Cardiac muscle cell (in vitro differentiated cells and primary cell): ENCODE results near the gene VAV1. TPM values are rescaled to one million over a fixed set of nuclear protein-coding genes. Genes with fewer than 3 reads are reported as not detected.

Experiments
- DNase-seq, 2 donors: peaks; one replicate each; pipeline versions ENCODE4 v3.0.0 to v3.0.0-alpha.2; 2010 to 2017; ENCODE audit warnings: low read depth in 1 of 2, low spot score in 1 of 2
- H3K27ac ChIP-seq: fragments of 200-600 bp; sonication (generic); 2 replicates; pipeline ENCODE4 v1.5.1; 2016
- H3K27me3 ChIP-seq: fragments of 200-600 bp; sonication (generic); 2 replicates; pipeline ENCODE4 v1.6.0; 2016; ENCODE audit warnings: control low read depth
- H3K36me3 ChIP-seq: fragments of 200-600 bp; sonication (generic); 2 replicates; pipeline ENCODE4 v1.5.1; 2016; ENCODE audit warnings: control low read depth
- H3K4me1 ChIP-seq: fragments of 200-600 bp; sonication (generic); 2 replicates; pipeline ENCODE4 v1.8.1; 2017; ENCODE audit warnings: low read depth, mild to moderate bottlenecking, mixed run types
- H3K4me3 ChIP-seq: fragments of 200-600 bp; sonication (generic); 2 replicates; pipeline ENCODE4 v1.5.1; 2016; ENCODE audit warnings: mild to moderate bottlenecking
- H3K9me3 ChIP-seq: fragments of 200-600 bp; sonication (generic); 2 replicates; pipeline ENCODE4 v1.5.1; 2017; ENCODE audit warnings: low read depth, mild to moderate bottlenecking, control low read depth
- polyA plus RNA-seq: library from polyadenylated mRNA; unstranded; fragments of >200 nt; fragmentation: Nextera tagmentation; extraction: Ambion mirVana; gene quantifications from 2 replicates; pipeline ENCODE4 v1.2.1, GENCODE V29; 2016
- total RNA-seq: library from RNA; depleted of rRNA; stranded (reverse); fragments of >200 nt; gene quantifications from 2 replicates; pipeline ENCODE4 v1.2.3, GENCODE V29; 2016
- TF ChIP-seq, protein P1 (sequence below): IDR thresholded peaks from 2 replicates; pipeline ENCODE4 v1.5.1; 2012; ENCODE audit warnings: low read depth, mild to moderate bottlenecking, low read length

Gene VAV1
- total and polyA plus RNA-seq, 2 experiments from 2014 or later = not detected

DNA sequence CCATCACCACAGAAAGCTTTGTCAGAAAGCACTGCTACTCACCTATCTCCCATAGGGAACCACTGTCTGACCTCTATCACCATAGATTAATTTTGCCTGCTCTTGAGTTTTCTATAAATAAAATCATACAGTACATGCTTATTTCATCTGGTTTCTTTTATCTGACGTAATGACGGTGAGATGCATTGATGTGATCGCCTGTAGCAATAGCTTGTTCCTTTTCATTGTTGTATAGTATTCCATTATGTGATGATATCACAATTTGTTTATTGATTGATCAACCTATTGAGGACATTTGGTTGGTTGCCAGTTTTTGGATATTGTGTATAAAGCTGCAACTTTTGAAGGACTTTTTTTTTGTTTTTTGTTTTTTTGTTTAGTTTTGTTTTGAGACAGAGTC is 63.0 kb downstream of the VAV1 start:
- no peaks in the 10 kb centered on the region for H3K36me3 ChIP-seq
- TF ChIP-seq, protein P1, sequence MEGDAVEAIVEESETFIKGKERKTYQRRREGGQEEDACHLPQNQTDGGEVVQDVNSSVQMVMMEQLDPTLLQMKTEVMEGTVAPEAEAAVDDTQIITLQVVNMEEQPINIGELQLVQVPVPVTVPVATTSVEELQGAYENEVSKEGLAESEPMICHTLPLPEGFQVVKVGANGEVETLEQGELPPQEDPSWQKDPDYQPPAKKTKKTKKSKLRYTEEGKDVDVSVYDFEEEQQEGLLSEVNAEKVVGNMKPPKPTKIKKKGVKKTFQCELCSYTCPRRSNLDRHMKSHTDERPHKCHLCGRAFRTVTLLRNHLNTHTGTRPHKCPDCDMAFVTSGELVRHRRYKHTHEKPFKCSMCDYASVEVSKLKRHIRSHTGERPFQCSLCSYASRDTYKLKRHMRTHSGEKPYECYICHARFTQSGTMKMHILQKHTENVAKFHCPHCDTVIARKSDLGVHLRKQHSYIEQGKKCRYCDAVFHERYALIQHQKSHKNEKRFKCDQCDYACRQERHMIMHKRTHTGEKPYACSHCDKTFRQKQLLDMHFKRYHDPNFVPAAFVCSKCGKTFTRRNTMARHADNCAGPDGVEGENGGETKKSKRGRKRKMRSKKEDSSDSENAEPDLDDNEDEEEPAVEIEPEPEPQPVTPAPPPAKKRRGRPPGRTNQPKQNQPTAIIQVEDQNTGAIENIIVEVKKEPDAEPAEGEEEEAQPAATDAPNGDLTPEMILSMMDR = no peak
- no peaks in the 10 kb centered on the region for H3K4me1 ChIP-seq
- no peaks in the 10 kb centered on the region for H3K27me3 ChIP-seq
- DNase-seq = no peak
- no peak overlapping the region for H3K27ac ChIP-seq
- H3K4me3 ChIP-seq = no peak overlapping the region
- no peaks in the 10 kb centered on the region for H3K9me3 ChIP-seq

DNA sequence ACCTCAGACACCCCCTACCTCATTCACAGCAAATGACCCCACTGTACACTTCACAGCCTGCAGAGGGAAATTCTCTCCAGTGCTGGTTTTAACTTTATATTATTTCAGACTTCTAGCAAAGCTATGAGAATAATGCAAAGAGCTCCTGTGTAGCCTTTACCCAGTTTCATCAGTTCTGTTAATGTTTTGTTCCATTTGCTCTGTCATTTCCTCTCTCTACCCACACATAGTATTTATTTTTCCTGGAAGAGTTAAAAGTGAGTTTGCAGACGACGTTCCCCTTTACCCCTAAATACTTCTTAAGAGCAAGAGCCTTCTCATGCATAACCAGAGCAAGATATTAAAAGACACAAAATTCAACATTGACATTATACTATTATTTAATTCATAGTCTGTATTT is 65.0 kb downstream of the VAV1 start:
- no peak for DNase-seq
- Histone ChIP-seq H3K27me3 (no peaks in the 10 kb centered on the region), H3K4me3 (no peak overlapping the region), H3K36me3 (no peaks in the 10 kb centered on the region), H3K27ac (no peak overlapping the region), H3K4me1 (no peaks in the 10 kb centered on the region), H3K9me3 (no peaks in the 10 kb centered on the region)
- TF ChIP-seq, protein P1 = no peak

DNA sequence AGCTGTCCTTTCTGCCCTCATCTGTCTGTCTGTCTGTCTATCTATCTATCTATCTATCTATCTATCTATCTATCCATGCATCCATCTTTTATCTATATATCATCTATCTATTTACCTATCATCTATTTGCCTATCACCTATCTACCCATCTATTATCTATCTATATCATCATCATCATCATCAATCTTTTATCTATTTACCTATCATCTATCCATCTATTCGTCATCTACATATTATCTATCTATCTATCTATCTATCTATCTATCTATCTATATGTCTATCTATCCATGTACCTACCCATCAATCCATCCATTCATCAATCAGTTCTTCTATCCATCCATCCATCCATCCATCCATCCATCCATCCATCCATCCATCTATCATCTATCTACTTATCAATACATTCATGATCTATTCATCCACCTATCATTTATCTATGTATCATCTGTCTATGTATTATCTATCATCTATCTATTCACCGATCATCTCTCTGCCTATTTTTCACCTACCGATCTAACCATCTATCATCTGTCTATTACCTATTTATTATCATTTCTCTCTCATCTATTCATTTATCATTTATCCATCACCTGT is 65.7 kb downstream of the VAV1 start:
- Histone ChIP-seq H3K9me3 (no peaks in the 10 kb centered on the region), H3K4me3 (no peak overlapping the region), H3K36me3 (no peaks in the 10 kb centered on the region), H3K27me3 (no peaks in the 10 kb centered on the region), H3K4me1 (no peaks in the 10 kb centered on the region), H3K27ac (no peak overlapping the region)
- DNase-seq = no peak
- TF ChIP-seq, protein P1 = no peak

DNA sequence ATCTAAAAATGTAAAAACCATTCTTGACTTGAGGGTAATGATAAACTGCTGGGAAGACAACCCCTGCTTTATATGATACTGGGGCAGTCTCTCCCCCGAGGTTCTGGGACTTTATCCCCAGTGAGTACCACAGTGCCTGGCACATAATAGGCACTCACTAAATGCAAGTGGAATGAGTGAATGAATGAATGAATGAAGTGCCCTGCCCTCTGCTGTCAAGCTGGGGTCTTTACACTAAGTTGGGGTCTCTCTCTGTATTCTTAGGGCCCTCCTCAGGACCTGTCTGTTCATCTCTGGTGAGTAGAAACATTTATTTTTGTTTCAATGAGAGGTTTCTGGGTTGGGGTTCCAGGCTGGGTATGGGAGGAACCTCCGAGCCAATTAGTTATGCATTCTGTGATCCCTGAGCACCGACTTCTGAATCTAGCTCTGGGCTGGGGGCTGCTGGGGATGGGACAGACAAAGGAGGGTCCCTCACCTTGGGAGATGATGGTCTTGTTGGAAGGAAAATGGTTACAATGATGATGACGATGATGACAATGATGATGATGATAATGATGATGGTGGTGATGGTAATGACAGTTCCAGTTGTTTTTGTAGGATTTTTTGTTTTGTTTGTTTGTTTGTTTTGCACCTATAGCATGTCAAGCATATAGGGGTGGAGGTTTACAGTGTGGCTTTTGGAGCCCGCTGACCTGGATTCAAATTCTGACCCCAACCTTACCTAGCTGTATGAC is 70.5 kb downstream of the VAV1 start:
- H3K27ac ChIP-seq = no peak overlapping the region
- H3K27me3 ChIP-seq = no peaks in the 10 kb centered on the region
- TF ChIP-seq, protein P1 = no peak
- no peak for DNase-seq
- H3K4me3 ChIP-seq = no peak overlapping the region
- no peaks in the 10 kb centered on the region for H3K36me3 ChIP-seq
- no peaks in the 10 kb centered on the region for H3K4me1 ChIP-seq
- H3K9me3 ChIP-seq = no peaks in the 10 kb centered on the region

DNA sequence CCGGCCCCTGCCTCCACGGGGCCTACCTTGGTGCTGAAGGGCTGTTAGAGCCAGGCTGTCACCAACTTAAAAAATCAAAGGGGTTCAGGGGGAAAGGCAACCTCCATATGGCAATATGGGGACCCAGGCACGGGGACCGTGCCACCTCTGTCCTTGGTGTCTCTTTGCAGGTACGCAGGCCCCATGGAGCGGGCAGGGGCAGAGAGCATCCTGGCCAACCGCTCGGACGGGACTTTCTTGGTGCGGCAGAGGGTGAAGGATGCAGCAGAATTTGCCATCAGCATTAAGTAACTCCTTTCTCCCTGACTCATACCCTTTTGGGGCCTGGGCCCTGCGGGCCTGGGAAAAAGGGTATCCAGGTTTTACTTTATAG is 75.3 kb downstream of the VAV1 start:
- DNase-seq = no peak
- H3K4me1 ChIP-seq = no peaks in the 10 kb centered on the region
- H3K27ac ChIP-seq = no peak overlapping the region
- H3K27me3 ChIP-seq = no peaks in the 10 kb centered on the region
- no peaks in the 10 kb centered on the region for H3K9me3 ChIP-seq
- H3K36me3 ChIP-seq = no peaks in the 10 kb centered on the region
- TF ChIP-seq, protein P1 = no peak
- no peak overlapping the region for H3K4me3 ChIP-seq
